SH-SY5Y (cell line): ENCODE data around the gene KCNJ15.

Experiments used
- GATA2 ChIP-seq: IDR thresholded peaks from 2 replicates; pipeline ENCODE4 v1.6.1; 2011; ENCODE audit warnings: mild to moderate bottlenecking, low read depth, low read length
- GATA3 ChIP-seq: IDR thresholded peaks from 2 replicates; pipeline ENCODE4 v1.6.1; 2011; ENCODE audit warnings: low read depth, mild to moderate bottlenecking, low read length, moderate library complexity

DNA sequence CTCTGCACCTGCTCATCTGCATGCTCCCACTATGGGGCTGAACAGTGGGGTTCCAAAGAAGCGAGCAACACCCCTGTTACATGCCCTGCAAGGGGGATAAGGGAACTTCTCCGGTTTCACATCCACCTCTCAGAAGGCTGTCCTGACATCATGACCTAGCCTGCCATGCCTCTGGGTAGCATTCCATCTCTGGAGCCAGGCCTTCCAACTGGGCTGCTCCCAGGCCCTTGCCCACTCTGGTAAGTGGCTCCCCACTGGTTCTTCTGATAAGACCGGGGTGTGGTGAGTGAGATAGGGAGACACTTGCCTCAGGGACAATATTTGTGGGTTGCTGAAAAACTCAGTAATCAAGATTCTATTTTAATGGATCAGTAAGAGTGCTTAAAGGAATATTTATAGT, 57.8 kb downstream of the KCNJ15 start:
- TF ChIP-seq GATA2 (no peak), GATA3 (no peak)
